Caco-2 (cell line): ENCODE results near the gene SERINC5. TPM values are rescaled to one million over a fixed set of nuclear protein-coding genes. Genes with fewer than 3 reads are reported as not detected.

Experiments
- BruUV-seq: library from RNA; stranded (reverse); fragments of 400-500 nt; replicated peaks from 2 replicates; lab custom pipeline; 2021; lab: Mats Ljungman, UMichigan
- CTCF ChIA-PET: fragments of 300-600 bp; sonication (Branson Sonifier 250); formaldehyde crosslinking; loops from one replicate; lab custom pipeline; 2022; ENCODE audit warnings: antibody characterized with exemption; lab: Charles Lee
- POLR2A ChIA-PET: fragments of 300-600 bp; sonication (Branson Sonifier 250); formaldehyde crosslinking; loops from one replicate; lab custom pipeline; 2022; ENCODE audit warnings: antibody characterized with exemption; lab: Charles Lee
- DNase-seq, 2 experiments: peaks; one replicate each; pipeline versions ENCODE4 v3.0.0 to v3.0.0-alpha.2; 2020 to 2022
- H3K27me3 ChIP-seq: replicated peaks from 2 replicates; pipeline ENCODE4 v1.6.0; 2011; ENCODE audit warnings: low read length; ENCODE audit not compliant: control insufficient read depth, insufficient read depth
- H3K36me3 ChIP-seq: 2 replicates; pipeline ENCODE4 v1.5.1; 2011; ENCODE audit warnings: low read length; ENCODE audit not compliant: control insufficient read depth, insufficient read depth
- H3K4me1 ChIP-seq: fragments of 250-450 bp; sonication (Bioruptor Pico); 2 replicates; pipeline ENCODE4 v1.5.1; 2020; ENCODE audit warnings: mild to moderate bottlenecking
- H3K4me3 ChIP-seq: 2 replicates; pipeline ENCODE4 v1.5.1; 2011; ENCODE audit warnings: low read depth, mild to moderate bottlenecking, control low read depth, low read length
- H3K9me3 ChIP-seq: fragments of 250-450 bp; sonication (Bioruptor Pico); 2 replicates; pipeline ENCODE4 v1.5.1; 2020; ENCODE audit warnings: mild to moderate bottlenecking, moderate library complexity
- H3K27ac Mint-ChIP-seq: one replicate; pipeline ENCODE4 v1.8.0; 2022; ENCODE audit warnings: mixed read lengths; ENCODE audit not compliant: unreplicated experiment
- H3K27me3 Mint-ChIP-seq: one replicate; pipeline ENCODE4 v1.8.0; 2022; ENCODE audit warnings: mixed read lengths; ENCODE audit not compliant: insufficient read depth, unreplicated experiment
- H3K36me3 Mint-ChIP-seq: one replicate; pipeline ENCODE4 v1.8.0; 2022; ENCODE audit warnings: mild to moderate bottlenecking, mixed read lengths; ENCODE audit not compliant: insufficient read depth, unreplicated experiment
- H3K4me1 Mint-ChIP-seq: one replicate; pipeline ENCODE4 v1.8.0; 2022; ENCODE audit warnings: low read depth, mixed read lengths; ENCODE audit not compliant: unreplicated experiment
- H3K4me3 Mint-ChIP-seq: one replicate; pipeline ENCODE4 v1.8.0; 2022; ENCODE audit warnings: mild to moderate bottlenecking, moderate library complexity, mixed read lengths; ENCODE audit not compliant: unreplicated experiment
- H3K9me3 Mint-ChIP-seq: one replicate; pipeline ENCODE4 v1.8.0; 2022; ENCODE audit warnings: mixed read lengths; ENCODE audit not compliant: unreplicated experiment
- intact Hi-C: fragments of 100-400 bp; cut with micrococcal nuclease; formaldehyde crosslinking; loops from one replicate; pipeline ENCODE4 v1.10.0; 2022; ENCODE audit not compliant: unreplicated experiment
- total RNA-seq: library from RNA; stranded (reverse); gene quantifications from 2 replicates; pipeline ENCODE4 v1.2.3, GENCODE V29; 2022
- TF ChIP-seq, protein P1 (sequence below), 2 experiments: fragments of 200-600 bp in 1 of 2; IDR thresholded peaks; 1 replicate in 1 of 2; 2 replicates in 1 of 2; pipeline versions ENCODE4 v1.5.1 to v1.8.0; 2011 to 2022; ENCODE audit warnings: antibody characterized with exemption in 1 of 2, control low read depth in 1 of 2, inconsistent platforms in 1 of 2, low read depth in 1 of 2, low read length in 1 of 2, mild to moderate bottlenecking in 1 of 2, moderate library complexity in 1 of 2; ENCODE audit not compliant: insufficient read depth in 1 of 2, severe bottlenecking in 1 of 2, unreplicated experiment in 1 of 2

Gene SERINC5
- total RNA-seq, 1 experiment from 2014 or later, result 225 TPM

DNA sequence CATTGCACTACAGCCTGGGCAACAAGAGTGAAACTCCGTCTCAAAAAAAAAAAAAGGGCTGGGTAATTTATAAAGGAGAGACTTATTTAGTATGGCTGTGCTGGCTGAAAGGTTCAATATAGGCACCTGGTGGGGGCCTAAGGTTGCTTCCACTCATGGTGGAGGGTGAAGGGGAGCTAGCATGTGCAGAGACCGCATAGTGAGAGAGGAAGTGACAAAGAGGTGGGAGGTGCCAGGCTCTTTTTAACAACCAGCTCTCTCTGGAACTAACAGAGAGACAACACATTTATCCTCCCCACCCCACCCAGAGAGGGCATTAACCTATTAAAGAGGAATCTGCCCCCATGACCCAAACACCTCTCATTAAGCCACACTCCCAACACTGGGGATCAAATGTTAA is 28.9 kb upstream of the SERINC5 start:
- CTCF ChIA-PET, result interaction anchor here (1.0 kb wide), 1 partner anchor 193 kb away, joined by 9 read pairs; no protein-coding TSS in a partner anchor
- Histone ChIP-seq H3K27me3 (no peaks in the 10 kb centered on the region), H3K9me3 (no peaks in the 10 kb centered on the region), H3K4me3 (no peak overlapping the region), H3K4me1 (no peaks in the 10 kb centered on the region), H3K36me3 (no peaks in the 10 kb centered on the region)
- POLR2A ChIA-PET, result no interaction called here
- DNase-seq, result no peak
- Mint-ChIP-seq H3K4me1 (no peaks in the 10 kb centered on the region), H3K9me3 (no peaks in the 10 kb centered on the region), H3K36me3 (no peaks in the 10 kb centered on the region), H3K4me3 (no peak overlapping the region), H3K27me3 (no peaks in the 10 kb centered on the region), H3K27ac (no peak overlapping the region)
- BruUV-seq, result no TSS peak
- TF ChIP-seq, protein P1, sequence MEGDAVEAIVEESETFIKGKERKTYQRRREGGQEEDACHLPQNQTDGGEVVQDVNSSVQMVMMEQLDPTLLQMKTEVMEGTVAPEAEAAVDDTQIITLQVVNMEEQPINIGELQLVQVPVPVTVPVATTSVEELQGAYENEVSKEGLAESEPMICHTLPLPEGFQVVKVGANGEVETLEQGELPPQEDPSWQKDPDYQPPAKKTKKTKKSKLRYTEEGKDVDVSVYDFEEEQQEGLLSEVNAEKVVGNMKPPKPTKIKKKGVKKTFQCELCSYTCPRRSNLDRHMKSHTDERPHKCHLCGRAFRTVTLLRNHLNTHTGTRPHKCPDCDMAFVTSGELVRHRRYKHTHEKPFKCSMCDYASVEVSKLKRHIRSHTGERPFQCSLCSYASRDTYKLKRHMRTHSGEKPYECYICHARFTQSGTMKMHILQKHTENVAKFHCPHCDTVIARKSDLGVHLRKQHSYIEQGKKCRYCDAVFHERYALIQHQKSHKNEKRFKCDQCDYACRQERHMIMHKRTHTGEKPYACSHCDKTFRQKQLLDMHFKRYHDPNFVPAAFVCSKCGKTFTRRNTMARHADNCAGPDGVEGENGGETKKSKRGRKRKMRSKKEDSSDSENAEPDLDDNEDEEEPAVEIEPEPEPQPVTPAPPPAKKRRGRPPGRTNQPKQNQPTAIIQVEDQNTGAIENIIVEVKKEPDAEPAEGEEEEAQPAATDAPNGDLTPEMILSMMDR (IDR thresholded peaks at IDR 0.05; ENCODE audit: insufficient read depth in 1 of 2, low read depth in 1 of 2, low read length in 1 of 2, severe bottlenecking in 1 of 2, unreplicated experiment in 1 of 2), result no peak
- intact Hi-C loops, result no loop called here

DNA sequence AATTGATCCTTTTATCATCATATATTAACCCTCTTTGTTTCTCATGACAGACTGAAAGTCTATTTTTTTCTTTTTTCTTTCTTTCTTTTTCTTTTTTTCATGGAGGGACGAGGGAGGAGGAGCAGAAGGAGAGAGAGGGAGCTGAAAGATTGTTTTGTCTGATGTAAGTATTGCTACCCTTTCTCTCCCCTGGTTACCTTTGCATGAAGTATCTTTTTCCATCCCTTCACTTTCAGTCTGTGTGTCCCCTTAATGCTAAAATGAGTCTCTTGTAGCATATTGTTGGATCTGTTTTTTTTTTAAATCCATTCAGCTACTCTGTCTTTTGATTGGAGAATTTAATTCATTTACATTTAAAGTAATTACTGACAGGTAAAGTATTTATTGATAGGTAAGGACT is 27.5 kb upstream of the SERINC5 start:
- no peaks in the 10 kb centered on the region for H3K9me3 Mint-ChIP-seq
- TF ChIP-seq, protein P1 (IDR thresholded peaks at IDR 0.05; ENCODE audit: insufficient read depth in 1 of 2, low read depth in 1 of 2, low read length in 1 of 2, severe bottlenecking in 1 of 2, unreplicated experiment in 1 of 2), result no peak
- no peak overlapping the region for H3K4me3 ChIP-seq
- BruUV-seq, result no TSS peak
- no peaks in the 10 kb centered on the region for H3K4me1 Mint-ChIP-seq
- H3K9me3 ChIP-seq, result no peaks in the 10 kb centered on the region
- no peak overlapping the region for H3K27ac Mint-ChIP-seq
- POLR2A ChIA-PET, result no interaction called here
- H3K36me3 Mint-ChIP-seq, result no peaks in the 10 kb centered on the region
- H3K27me3 ChIP-seq, result no peaks in the 10 kb centered on the region
- CTCF ChIA-PET, result no interaction called here
- no peak overlapping the region for H3K4me3 Mint-ChIP-seq
- no peaks in the 10 kb centered on the region for H3K4me1 ChIP-seq
- H3K27me3 Mint-ChIP-seq, result no peaks in the 10 kb centered on the region
- H3K36me3 ChIP-seq, result no peaks in the 10 kb centered on the region
- no peak for DNase-seq
- intact Hi-C loops, result no loop called here

DNA sequence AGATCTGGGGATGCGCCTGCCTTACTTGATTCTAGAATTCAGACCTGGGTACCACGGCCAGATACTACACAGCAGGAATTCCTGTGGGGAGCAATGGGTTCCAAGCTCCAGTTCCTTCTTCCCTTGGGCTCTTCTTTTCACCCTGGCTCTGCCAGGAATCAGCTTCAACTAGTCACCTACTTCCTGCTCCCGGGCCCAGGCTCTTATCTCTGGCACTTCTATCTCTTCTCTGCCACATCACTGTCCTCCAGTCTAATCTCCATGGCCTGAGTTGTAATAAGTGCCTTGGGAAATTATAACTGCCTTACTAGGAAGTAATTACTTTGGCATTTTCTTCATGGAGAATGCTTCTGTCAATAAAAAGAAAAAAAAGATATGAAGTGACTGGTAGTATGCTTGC is 26.2 kb upstream of the SERINC5 start:
- TF ChIP-seq, protein P1 (IDR thresholded peaks at IDR 0.05; ENCODE audit: insufficient read depth in 1 of 2, low read depth in 1 of 2, low read length in 1 of 2, severe bottlenecking in 1 of 2, unreplicated experiment in 1 of 2), result no peak
- Mint-ChIP-seq H3K27me3 (no peaks in the 10 kb centered on the region), H3K27ac (no peak overlapping the region), H3K4me1 (no peaks in the 10 kb centered on the region), H3K4me3 (no peak overlapping the region), H3K36me3 (no peaks in the 10 kb centered on the region), H3K9me3 (no peaks in the 10 kb centered on the region)
- ChIA-PET CTCF (interaction anchor here (0.9 kb wide), 1 partner anchor 188 kb away, joined by 3 read pairs; no protein-coding TSS in a partner anchor), POLR2A (no interaction called here)
- Histone ChIP-seq H3K27me3 (no peaks in the 10 kb centered on the region), H3K36me3 (no peaks in the 10 kb centered on the region), H3K9me3 (no peaks in the 10 kb centered on the region), H3K4me3 (no peak overlapping the region), H3K4me1 (no peaks in the 10 kb centered on the region)
- BruUV-seq, result no TSS peak
- DNase-seq, result no peak
- intact Hi-C loops, result no loop called here
